VCaP (cell line): ENCODE data around the gene PRKAG1.

Experiments
- H3K27ac ChIP-seq: fragments of 450-650 bp; 2 replicates; pipeline ENCODE4 v1.5.1; 2017
- CTCF ChIP-seq: fragments of 450-650 bp; conservative IDR thresholded peaks from 2 replicates; pipeline ENCODE4 v1.5.1; 2017; ENCODE audit warnings: mild to moderate bottlenecking, moderate library complexity

PRKAG1 gene

GRCh38 chr12:49052451-49053208 lies 34.1 kb upstream of the PRKAG1 start:
- TF ChIP-seq CTCF = no peak
- no peak overlapping the region for H3K27ac ChIP-seq

- TF ChIP-seq CTCF = no peak
Observed at GRCh38 chr12:49051777-49052438, 33.3 kb upstream of the PRKAG1 start.

GRCh38 chr12:49051373-49051764 lies 32.8 kb upstream of the PRKAG1 start:
- H3K27ac ChIP-seq = no peak overlapping the region
- no peak for TF ChIP-seq CTCF

More at GRCh38 chr12:49051777-49052438, 33.3 kb upstream of the PRKAG1 start:
- no peak overlapping the region for H3K27ac ChIP-seq

- TF ChIP-seq CTCF = no peak
- H3K27ac ChIP-seq = no peak overlapping the region
Observed at GRCh38 chr12:49050507-49051372, 32.2 kb upstream of the PRKAG1 start.

GRCh38 chr12:49049566-49050224 lies 31.1 kb upstream of the PRKAG1 start:
- no peak overlapping the region for H3K27ac ChIP-seq
- no peak for TF ChIP-seq CTCF

GRCh38 chr12:49048953-49049352 lies 30.4 kb upstream of the PRKAG1 start:
- no peak for TF ChIP-seq CTCF
- H3K27ac ChIP-seq = no peak overlapping the region
